IMR-90 (cell line): ENCODE measurements around the gene PIM1. TPM values are rescaled to one million over a fixed set of nuclear protein-coding genes. Genes with fewer than 3 reads are reported as not detected.

Experiments used
- ATAC-seq: fragments of 200-7000 bp; cut with Tn5 transposase; 2 replicates; pipeline ENCODE4 v1.9.1; 2020; ENCODE audit warnings: low read depth, mild to moderate bottlenecking, moderate library complexity
- BruUV-seq: library from RNA; stranded (reverse); fragments of 400-500 nt; replicated peaks from 2 replicates; lab custom pipeline; 2021; lab: Mats Ljungman, UMichigan
- CTCF ChIA-PET: fragments of 300-600 bp; formaldehyde crosslinking; extraction: SDS; loops from one replicate; lab custom pipeline; 2021; ENCODE audit warnings: antibody characterized with exemption; lab: Yijun Ruan, JAX
- POLR2A ChIA-PET: fragments of 300-600 bp; sonication (Branson Sonifier 250); formaldehyde crosslinking; loops from one replicate; lab custom pipeline; 2022; ENCODE audit warnings: antibody characterized with exemption; ENCODE audit not compliant: unreplicated experiment; lab: Charles Lee
- DNase-seq: peaks from one replicate; pipeline ENCODE4 v3.0.0; 2013
- H2AFZ ChIP-seq: replicated peaks from 2 replicates; pipeline ENCODE3; 2013; ENCODE audit warnings: low read length, mild to moderate bottlenecking; ENCODE audit not compliant: poor library complexity
- H2AK5ac ChIP-seq: 2 replicates; pipeline ENCODE4 v1.6.1; 2013; ENCODE audit warnings: low read depth, low read length, inconsistent platforms
- H2AK9ac ChIP-seq: replicated peaks from 2 replicates; pipeline ENCODE3; 2013; ENCODE audit warnings: mild to moderate bottlenecking, low read depth, low read length, moderate library complexity; ENCODE audit not compliant: poor library complexity
- H2BK120ac ChIP-seq: 2 replicates; pipeline ENCODE4 v1.6.1; 2013; ENCODE audit warnings: low read depth, low read length, inconsistent platforms
- H2BK15ac ChIP-seq: 3 replicates; pipeline ENCODE4 v1.6.1; 2013; ENCODE audit warnings: low read depth, low read length, inconsistent platforms
- H2BK20ac ChIP-seq: 2 replicates; pipeline ENCODE4 v1.6.1; 2013; ENCODE audit warnings: low read depth, mild to moderate bottlenecking, inconsistent platforms, low read length, moderate library complexity
- H2BK5ac ChIP-seq: 2 replicates; pipeline ENCODE4 v1.6.1; 2013; ENCODE audit warnings: mild to moderate bottlenecking, low read depth, low read length, inconsistent platforms; ENCODE audit not compliant: poor library complexity, severe bottlenecking
- H3K14ac ChIP-seq: replicated peaks from 2 replicates; pipeline ENCODE4 v1.6.1; 2013; ENCODE audit warnings: low read depth, low read length, inconsistent platforms
- H3K18ac ChIP-seq: 2 replicates; pipeline ENCODE4 v1.6.1; 2013; ENCODE audit warnings: low read depth, low read length, control low read depth
- H3K23ac ChIP-seq: 2 replicates; pipeline ENCODE4 v1.6.1; 2013; ENCODE audit warnings: low read depth, low read length, inconsistent platforms
- H3K27ac ChIP-seq: 2 replicates; pipeline ENCODE4 v1.5.1; 2013; ENCODE audit warnings: mild to moderate bottlenecking, control low read depth, low read length; ENCODE audit not compliant: insufficient read depth
- H3K27me3 ChIP-seq: 2 replicates; pipeline ENCODE4 v1.6.1; 2013; ENCODE audit warnings: low read length; ENCODE audit not compliant: control insufficient read depth, insufficient read depth
- H3K36me3 ChIP-seq: 2 replicates; pipeline ENCODE4 v1.6.1; 2013; ENCODE audit warnings: low read length, mixed read lengths; ENCODE audit not compliant: control insufficient read depth, insufficient read depth
- H3K4ac ChIP-seq: 2 replicates; pipeline ENCODE4 v1.6.1; 2013; ENCODE audit warnings: low read depth, low read length, inconsistent platforms
- H3K4me1 ChIP-seq: 2 replicates; pipeline ENCODE4 v1.6.1; 2013; ENCODE audit warnings: low read length, mixed read lengths; ENCODE audit not compliant: control insufficient read depth, insufficient read depth
- H3K4me2 ChIP-seq: 2 replicates; pipeline ENCODE4 v1.6.1; 2013; ENCODE audit warnings: low read depth, mild to moderate bottlenecking, control low read depth, low read length, moderate library complexity
- H3K4me3 ChIP-seq: 2 replicates; pipeline ENCODE4 v1.5.1; 2013; ENCODE audit warnings: low read depth, mild to moderate bottlenecking, control low read depth, low read length, moderate library complexity; ENCODE audit not compliant: insufficient read depth
- H3K56ac ChIP-seq: 2 replicates; pipeline ENCODE4 v1.6.1; 2013; ENCODE audit warnings: low read length, inconsistent platforms; ENCODE audit not compliant: insufficient read depth; ENCODE audit errors: extremely low read depth
- H3K79me1 ChIP-seq, 2 experiments: 2 replicates each; pipeline ENCODE4 v1.6.1; 2013; ENCODE audit warnings: low read length in 2 of 2, inconsistent platforms in 1 of 2, low read depth in 1 of 2
- H3K9ac ChIP-seq: 2 replicates; pipeline ENCODE4 v1.6.1; 2013; ENCODE audit warnings: low read depth, low read length, control low read depth
- H3K9me1 ChIP-seq: 2 replicates; pipeline ENCODE4 v1.6.1; 2013; ENCODE audit warnings: low read length, inconsistent platforms; ENCODE audit not compliant: insufficient read depth
- H3K9me3 ChIP-seq: 2 replicates; pipeline ENCODE4 v1.6.1; 2013; ENCODE audit warnings: low read length; ENCODE audit not compliant: control insufficient read depth, insufficient read depth
- H4K20me1 ChIP-seq: 2 replicates; pipeline ENCODE4 v1.6.1; 2013; ENCODE audit warnings: low read length, inconsistent platforms; ENCODE audit not compliant: insufficient read depth
- H4K5ac ChIP-seq: 2 replicates; pipeline ENCODE4 v1.6.1; 2013; ENCODE audit warnings: mild to moderate bottlenecking, low read depth, low read length, control low read depth
- H4K8ac ChIP-seq, 2 experiments: 2 replicates each; pipeline ENCODE4 v1.6.1; 2013; ENCODE audit warnings: low read depth in 2 of 2, low read length in 2 of 2, control low read depth in 1 of 2, inconsistent platforms in 1 of 2
- H4K91ac ChIP-seq: 2 replicates; pipeline ENCODE4 v1.6.1; 2013; ENCODE audit warnings: low read depth, low read length, inconsistent platforms; ENCODE audit not compliant: insufficient read depth
- CEBPB ChIP-seq: IDR thresholded peaks from 2 replicates; pipeline ENCODE4 v1.6.1; 2012; ENCODE audit warnings: low read depth, low read length, improper control_type of control experiment
- RAD21 ChIP-seq: IDR thresholded peaks from 2 replicates; pipeline ENCODE4 v1.6.1; 2012; ENCODE audit warnings: low read length, improper control_type of control experiment
- SMC3 ChIP-seq: fragments of 150-350 bp; IDR thresholded peaks from 2 replicates; pipeline ENCODE4 v1.6.1; 2016; ENCODE audit warnings: low read depth, mild to moderate bottlenecking, antibody characterized with exemption, low read length, moderate library complexity
- WGBS, 2 experiments: methylation state at CpG; one replicate each; pipeline versions ENCODE4 v1.1.5 to v1.1.7; 2013; ENCODE audit warnings: missing lambda C conversion rate in 2 of 2; ENCODE audit not compliant: insufficient read length in 1 of 2; ENCODE audit errors: extremely low coverage in 2 of 2; 5-methylcytosine and 5-hydroxymethylcytosine counted together
- dilution Hi-C: fragments of 300-500 bp; cut with HindIII; formaldehyde crosslinking; loops from one replicate; pipeline ENCODE4 v1.14.3; 2018; ENCODE audit warnings: low sequenced_read_pairs; ENCODE audit not compliant: unreplicated experiment
- in situ Hi-C: fragments of 300-500 bp; cut with MboI; formaldehyde crosslinking; loops from 3 replicates; pipeline ENCODE4 v1.14.3; 2019; ENCODE audit warnings: low sequenced_read_pairs, inconsistent platforms, mixed read lengths
- intact Hi-C: fragments of 100-400 bp; cut with micrococcal nuclease; formaldehyde crosslinking; loops from 2 replicates; pipeline ENCODE4 v1.10.0; 2022
- polyA plus RNA-seq, 3 experiments: library from polyadenylated mRNA; depleted of rRNA; stranded (reverse); fragments of >200 nt; gene quantifications; 2 replicates each; pipeline ENCODE4 v1.2.3, GENCODE V29; 2012; ENCODE audit warnings: low replicate concordance in 1 of 3
- total RNA-seq: library from RNA; depleted of rRNA; stranded (reverse); fragments of >200 nt; gene quantifications from 2 replicates; pipeline ENCODE4 v1.2.3, GENCODE V29; 2012
- TF ChIP-seq, protein P1 (sequence below): conservative IDR thresholded peaks from 2 replicates; pipeline ENCODE4 v1.5.1; 2012; ENCODE audit warnings: mild to moderate bottlenecking, low read depth, low read length, improper control_type of control experiment

Gene PIM1
- total and polyA plus RNA-seq, 2 of the 4 experiments (the other 2 are of a cell fraction) = 7.2 to 18.5 TPM

GRCh38 chr6:37207903-37208456 is 38.0 kb downstream of the PIM1 start:
- H3K4me3 ChIP-seq = no peak overlapping the region
- ChIA-PET POLR2A (no interaction called here), CTCF (interaction anchor here (0.6 to 3.4 kb wide), 4 partner anchors 24 to 189 kb away, joined by 3 to 30 read pairs (median 6); no protein-coding TSS in a partner anchor)
- ATAC-seq (peak; percentile 86), DNase-seq (peak; percentile 70)
- no peak overlapping the region for H4K91ac ChIP-seq
- no peak overlapping the region for H3K4me2 ChIP-seq
- H2AK9ac ChIP-seq = no peak overlapping the region
- no peaks in the 10 kb centered on the region for H3K9me1 ChIP-seq
- 62% methylated on average over 6 of the region's 7 CpGs; no CpG with 5 or more reads in 1 of the 2 experiments for WGBS, 2 experiments
- no peak overlapping the region for H4K8ac ChIP-seq
- H2AK5ac ChIP-seq = no peak overlapping the region
- H2BK15ac ChIP-seq = no peak overlapping the region; the same call in 2 of the 3 replicates
- no peak overlapping the region for H3K9ac ChIP-seq
- no peak for TF ChIP-seq CEBPB
- peak; percentile 67 for TF ChIP-seq RAD21
- TF ChIP-seq, protein P1, sequence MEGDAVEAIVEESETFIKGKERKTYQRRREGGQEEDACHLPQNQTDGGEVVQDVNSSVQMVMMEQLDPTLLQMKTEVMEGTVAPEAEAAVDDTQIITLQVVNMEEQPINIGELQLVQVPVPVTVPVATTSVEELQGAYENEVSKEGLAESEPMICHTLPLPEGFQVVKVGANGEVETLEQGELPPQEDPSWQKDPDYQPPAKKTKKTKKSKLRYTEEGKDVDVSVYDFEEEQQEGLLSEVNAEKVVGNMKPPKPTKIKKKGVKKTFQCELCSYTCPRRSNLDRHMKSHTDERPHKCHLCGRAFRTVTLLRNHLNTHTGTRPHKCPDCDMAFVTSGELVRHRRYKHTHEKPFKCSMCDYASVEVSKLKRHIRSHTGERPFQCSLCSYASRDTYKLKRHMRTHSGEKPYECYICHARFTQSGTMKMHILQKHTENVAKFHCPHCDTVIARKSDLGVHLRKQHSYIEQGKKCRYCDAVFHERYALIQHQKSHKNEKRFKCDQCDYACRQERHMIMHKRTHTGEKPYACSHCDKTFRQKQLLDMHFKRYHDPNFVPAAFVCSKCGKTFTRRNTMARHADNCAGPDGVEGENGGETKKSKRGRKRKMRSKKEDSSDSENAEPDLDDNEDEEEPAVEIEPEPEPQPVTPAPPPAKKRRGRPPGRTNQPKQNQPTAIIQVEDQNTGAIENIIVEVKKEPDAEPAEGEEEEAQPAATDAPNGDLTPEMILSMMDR = peak; percentile 69
- TF ChIP-seq SMC3 = peak; percentile 88
- in situ Hi-C loops (loop anchor here (10.0 kb wide), 1 partner anchor 153 kb away; no protein-coding TSS in a partner anchor), dilution Hi-C loops (no loop called here), intact Hi-C loops (no loop called here)
- no peak overlapping the region for H2BK5ac ChIP-seq
- H3K27me3 ChIP-seq = no peaks in the 10 kb centered on the region
- H3K56ac ChIP-seq = no peak overlapping the region
- no peak overlapping the region for H2BK120ac ChIP-seq
- peak overlapping the region; percentile 21 for H2AFZ ChIP-seq
- H3K4ac ChIP-seq = no peak overlapping the region
- no peak overlapping the region for H3K18ac ChIP-seq
- BruUV-seq = no TSS peak
- H3K79me1 ChIP-seq = no peaks in the 10 kb centered on the region
- H3K36me3 ChIP-seq = no peaks in the 10 kb centered on the region
- no peak overlapping the region for H4K5ac ChIP-seq
- no peak overlapping the region for H3K27ac ChIP-seq
- H4K20me1 ChIP-seq = 0 out of 2 replicates have a peak, but pooled peaks cover 4% of the 10 kb centered on the region
- H3K4me1 ChIP-seq = peaks cover 2% of the 10 kb centered on the region; the same call in 1 of the 2 replicates
- no peak overlapping the region for H2BK20ac ChIP-seq
- no peaks in the 10 kb centered on the region for H3K9me3 ChIP-seq
- H3K14ac ChIP-seq = no peak overlapping the region
- H3K23ac ChIP-seq = no peak overlapping the region
